Erythroblast (primary cell): Measurements from ENCODE around the gene STK4.

Experiments used
- GATA1 ChIP-seq: IDR thresholded peaks from 2 replicates; pipeline ENCODE4 v1.6.1; 2011; ENCODE audit warnings: low read depth, mild to moderate bottlenecking, control low read depth, low read length, moderate library complexity
- POLR2A ChIP-seq: IDR thresholded peaks from 2 replicates; pipeline ENCODE4 v1.6.1; 2011; ENCODE audit warnings: mild to moderate bottlenecking, low read length

- no peak for TF ChIP-seq POLR2A
- TF ChIP-seq GATA1: no peak
Observed at GRCh38 chr20:45083127-45083526, 116.8 kb downstream of the STK4 start.
